ENCODE measurements around the gene NBAS.
"Not testable (repeated sequence)": the region's sequence is repeated elsewhere in the genome, so short reads cannot be mapped to it uniquely, and the experiment has no call there.

NBAS gene

DNA sequence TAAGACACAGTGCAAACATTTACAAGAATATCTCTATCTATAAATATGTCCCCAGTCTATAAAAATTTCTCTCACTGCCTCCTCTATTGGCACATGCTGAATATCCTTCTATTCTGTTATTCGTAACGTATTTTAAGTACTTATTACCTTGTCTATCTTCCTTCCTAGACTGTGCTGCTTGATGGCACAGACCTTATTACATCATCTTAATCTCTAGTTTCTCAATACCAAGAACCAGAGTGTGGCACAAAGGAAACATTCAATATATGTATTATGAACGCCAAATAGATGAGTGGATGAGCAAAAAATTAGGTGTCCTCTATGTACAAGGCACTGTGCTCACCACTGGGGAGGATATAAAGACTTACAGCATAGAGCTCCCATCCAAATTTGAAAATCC, 282.8 kb downstream of the NBAS start:
- in situ Hi-C loops (cut with MboI; ENCODE audit: low sequenced_read_pairs), result no loop called here

DNA sequence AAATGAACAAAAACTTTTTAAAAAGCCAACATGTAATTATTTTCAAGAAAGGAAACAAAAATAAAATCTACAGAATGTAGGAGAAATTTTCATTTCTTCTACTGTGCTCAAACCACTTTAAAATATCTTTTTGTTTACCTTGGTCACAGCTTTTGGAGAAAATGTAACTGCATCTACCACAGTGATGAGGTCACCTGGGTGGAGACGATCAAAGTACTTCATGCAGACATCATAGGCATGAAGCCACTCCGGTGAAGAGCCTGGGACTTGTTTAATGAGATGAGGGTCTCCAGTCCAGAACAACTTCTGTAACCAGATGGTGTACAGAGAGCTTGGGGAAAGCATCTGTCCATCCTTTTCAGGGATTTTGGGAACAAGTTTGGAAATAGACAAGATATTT, 285.8 kb downstream of the NBAS start:
- in situ Hi-C loops (cut with MboI; ENCODE audit: low sequenced_read_pairs), result no loop called here

DNA sequence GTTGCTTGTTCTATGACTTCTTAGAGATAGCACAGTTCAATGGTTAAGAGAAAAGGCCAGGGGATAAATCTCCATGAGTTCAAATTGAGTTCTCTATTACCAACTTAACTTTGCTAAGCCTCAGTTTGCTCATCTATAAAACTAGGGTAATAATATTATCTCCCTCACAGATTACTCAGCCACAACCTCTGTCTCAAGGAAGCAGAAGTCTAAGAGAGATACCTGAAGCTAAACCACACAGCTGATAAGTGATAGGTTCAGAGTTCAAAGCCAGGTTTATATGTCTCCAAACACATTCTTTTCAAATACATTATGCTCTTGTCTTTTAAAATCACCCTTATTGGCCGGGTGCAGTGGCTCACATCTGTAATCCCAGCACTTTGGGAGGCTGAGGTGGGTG, 287.7 kb downstream of the NBAS start:
- in situ Hi-C loops (cut with MboI; ENCODE audit: low sequenced_read_pairs), result no loop called here

DNA sequence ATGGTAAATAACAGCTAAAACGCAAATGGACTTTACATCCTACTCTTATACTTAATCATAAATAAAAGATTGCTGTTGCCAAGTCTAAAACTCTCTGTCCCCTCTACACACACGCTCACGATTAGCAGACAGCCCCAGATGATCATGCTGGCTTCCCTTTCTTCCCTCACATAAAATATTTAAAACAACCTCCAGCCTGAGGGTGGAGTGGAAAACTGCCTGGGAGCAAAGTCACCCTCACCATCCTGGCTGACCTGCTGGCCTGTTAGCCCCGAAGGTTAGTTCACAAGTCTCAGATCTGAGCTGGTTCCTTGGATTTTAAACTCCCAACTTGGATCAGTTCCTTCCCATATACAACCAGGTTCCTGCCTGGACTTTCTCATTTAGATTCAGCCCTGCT, 288.2 kb downstream of the NBAS start:
- in situ Hi-C loops (cut with MboI; ENCODE audit: low sequenced_read_pairs), result no loop called here

DNA sequence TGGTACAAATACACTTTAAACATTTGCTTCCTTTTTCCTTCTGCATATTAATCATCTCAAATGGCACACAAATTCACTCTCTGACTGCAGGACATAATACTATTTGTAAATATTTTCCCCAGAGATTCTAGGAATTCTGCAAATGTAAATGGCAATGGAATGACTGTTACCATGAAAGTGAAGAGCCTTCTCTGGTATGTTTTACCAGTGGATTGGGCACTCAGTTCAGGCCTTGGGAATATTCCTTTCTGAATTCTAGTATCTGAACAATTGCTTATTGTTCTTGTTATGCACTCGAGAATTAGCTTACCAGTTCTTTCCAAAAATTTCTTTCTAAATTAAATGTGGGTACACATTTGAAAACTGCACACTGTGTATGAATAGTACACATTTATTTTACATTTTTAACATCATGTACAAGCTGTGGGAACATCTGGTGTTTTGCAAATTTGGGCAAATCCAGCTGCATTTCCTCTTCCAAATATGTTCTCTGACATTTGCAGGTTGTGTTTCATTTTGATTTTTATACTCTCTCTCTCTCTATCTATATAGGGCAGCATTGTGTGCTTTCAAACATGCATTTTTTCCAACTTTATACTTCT, 289.1 kb downstream of the NBAS start:
- in situ Hi-C loops (cut with MboI; ENCODE audit: low sequenced_read_pairs), result no loop called here

DNA sequence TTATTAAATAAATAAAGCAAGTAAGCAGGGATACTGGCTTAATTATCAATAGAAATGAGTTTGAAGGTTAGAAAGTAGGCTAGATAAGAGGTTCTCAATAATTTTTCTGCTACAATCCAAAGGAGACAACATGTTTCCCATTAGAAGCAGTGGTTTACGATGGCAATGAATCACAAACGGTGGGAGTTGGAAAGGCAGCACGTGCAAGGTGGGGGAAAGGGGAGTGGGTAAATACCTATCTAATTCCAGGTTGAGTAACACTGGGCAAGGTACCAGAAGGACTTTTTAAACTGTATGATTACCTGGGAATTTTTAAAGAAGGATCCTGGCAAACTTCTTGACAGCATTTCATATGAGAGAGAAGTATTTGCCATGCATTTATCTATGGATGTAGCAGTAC, 289.9 kb downstream of the NBAS start:
- in situ Hi-C loops (cut with MboI; ENCODE audit: low sequenced_read_pairs), result no loop called here

DNA sequence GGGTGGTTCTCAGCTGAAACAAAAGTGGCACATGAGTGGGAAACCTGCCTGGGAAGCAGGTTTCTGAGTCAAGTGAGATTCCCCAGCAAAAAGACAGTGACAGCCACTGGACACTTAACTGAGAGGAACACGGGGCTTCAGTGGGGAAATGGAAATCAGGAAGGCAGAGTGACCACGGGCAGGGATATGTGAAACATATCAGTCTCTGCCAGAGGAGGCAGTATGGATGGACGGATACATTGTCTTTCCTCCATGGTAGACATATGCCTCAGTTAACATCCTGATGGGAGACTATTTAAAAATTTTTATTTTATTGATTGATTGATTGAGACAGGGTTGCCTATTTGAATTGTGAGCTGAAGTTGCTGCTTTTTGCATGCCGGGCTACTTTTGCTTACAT, 292.1 kb downstream of the NBAS start:
- in situ Hi-C loops (cut with MboI; ENCODE audit: low sequenced_read_pairs), result no loop called here

DNA sequence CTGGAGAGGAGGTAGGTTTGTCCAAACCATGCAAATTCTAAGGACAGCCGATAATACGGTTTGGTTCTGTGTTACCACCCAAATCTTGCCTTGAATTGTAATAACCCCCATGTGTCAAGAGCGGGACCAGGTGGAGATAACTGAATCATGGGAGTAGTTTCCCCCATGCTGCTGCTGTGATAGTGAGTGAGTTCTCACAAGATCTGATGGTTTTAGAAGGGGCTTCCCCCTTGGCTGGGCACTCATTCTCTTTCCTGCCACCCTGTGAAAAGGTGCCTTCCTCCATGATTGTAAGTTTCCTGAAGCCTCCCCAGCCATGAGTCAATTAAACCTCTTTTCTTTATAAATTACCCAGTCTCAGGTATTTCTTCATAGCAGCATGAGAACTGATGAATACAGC, 295.2 kb downstream of the NBAS start:
- in situ Hi-C loops (cut with MboI; ENCODE audit: low sequenced_read_pairs), result no loop called here

DNA sequence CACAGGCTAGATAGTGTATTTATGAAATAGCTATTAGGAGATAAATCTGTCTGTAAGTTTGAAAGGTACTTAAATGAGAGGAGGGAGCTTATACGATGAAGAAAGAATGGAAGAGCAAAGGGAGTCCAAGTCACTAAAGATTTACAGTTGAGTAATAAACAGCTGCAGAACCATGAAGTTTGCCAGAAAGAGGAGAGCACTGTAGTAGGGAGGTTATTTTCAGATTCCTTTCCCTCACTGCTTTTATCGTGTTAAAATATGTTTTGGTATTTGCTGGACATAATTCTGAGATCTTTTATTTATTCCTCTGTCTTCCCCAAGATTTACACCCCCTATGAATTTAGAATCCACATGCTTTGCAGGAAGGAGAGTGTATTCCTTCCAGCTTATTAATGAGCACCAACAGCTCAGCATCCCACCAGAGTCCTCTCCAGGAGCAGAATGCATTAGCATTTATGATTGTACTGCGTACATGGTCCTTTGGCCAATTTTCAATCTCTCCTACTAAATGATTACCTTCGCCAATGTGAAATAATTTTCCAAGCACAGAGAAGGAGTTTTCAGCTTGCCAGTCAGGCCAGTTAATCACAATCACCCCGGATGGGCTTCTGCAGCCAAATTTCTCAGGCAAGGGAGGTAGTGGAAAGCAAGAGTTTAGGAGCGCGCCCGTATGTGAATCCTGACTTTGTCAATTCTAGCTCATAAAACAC, 297.0 kb downstream of the NBAS start:
- in situ Hi-C loops (cut with MboI; ENCODE audit: low sequenced_read_pairs), result no loop called here

DNA sequence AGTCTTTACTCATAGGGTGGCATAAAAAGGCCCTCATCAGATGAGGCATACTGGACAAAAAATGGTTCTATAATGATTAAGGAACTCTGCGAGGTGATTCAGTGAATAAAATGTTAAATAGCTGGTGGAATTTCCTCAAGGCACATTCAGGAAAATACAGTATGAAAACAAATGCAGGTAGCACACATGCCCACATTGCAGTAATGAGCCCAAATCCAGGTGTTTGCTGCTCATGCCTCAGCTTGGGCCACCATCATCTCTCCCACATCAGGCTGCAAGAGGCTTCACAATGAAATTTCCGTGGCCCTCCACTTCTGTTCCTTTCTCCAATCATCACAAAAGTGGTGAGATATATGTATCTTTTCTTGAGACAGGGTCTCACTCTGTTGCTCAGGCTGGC, 298.3 kb downstream of the NBAS start:
- in situ Hi-C loops (cut with MboI; ENCODE audit: low sequenced_read_pairs), result no loop called here

DNA sequence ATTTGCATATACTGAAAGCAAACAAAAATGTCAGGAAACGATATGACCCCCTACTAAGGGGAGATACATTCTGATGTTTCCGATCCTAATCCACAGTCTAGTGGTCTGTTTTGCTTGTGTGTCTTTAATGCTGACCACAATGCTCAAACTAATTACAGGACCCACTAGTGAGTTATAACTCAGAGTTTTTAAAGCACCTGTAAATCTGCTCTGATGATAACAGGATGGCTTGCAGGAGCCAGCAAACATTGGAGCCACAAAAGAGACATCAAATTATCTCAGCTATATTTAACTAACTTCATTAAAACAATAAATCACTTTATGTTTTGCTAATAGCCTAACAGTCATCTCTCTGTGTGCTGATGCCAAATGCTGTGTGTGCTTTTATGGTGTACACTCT, 300.3 kb downstream of the NBAS start:
- in situ Hi-C loops (cut with MboI; ENCODE audit: low sequenced_read_pairs), result no loop called here

DNA sequence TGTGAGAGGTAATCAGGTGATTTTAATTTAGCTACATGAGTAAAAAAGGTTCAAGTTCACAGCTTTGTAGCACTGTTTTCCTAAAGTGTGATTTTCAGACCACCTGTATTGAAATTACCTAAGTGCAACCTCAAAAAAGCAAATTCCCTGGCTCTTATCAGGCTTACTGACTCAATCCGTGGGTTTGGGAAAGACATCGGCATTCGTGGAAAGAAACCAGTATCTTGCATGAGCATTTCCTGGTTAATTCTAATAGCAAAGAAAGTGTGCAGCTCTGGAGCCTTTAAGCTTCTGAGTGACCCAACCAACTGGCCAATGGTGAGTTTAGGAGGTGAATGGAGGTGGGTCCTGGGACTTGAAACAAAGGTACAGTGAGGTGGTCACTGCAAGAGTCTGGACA, 300.9 kb downstream of the NBAS start:
- in situ Hi-C loops (cut with MboI; ENCODE audit: low sequenced_read_pairs), result no loop called here

DNA sequence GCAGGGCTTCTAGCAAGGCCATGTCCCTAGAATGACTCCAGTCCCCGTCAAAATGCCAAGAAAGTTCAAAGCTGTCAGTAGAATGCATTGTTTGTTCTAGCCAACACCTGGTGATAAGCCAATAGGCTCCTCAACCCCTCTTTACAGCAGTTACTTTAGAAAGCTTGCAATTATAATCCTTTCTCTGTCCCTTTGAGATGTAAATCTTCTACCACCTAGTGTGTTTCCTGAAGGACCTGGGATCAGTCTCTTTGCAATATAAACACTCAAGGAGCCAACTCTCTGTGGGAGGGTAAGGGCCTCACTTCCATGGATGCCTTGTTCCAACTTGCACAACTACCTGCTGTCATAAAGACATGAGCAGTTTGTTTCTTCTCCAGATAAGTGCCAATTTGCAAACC, 301.8 kb downstream of the NBAS start:
- in situ Hi-C loops (cut with MboI; ENCODE audit: low sequenced_read_pairs), result no loop called here

DNA sequence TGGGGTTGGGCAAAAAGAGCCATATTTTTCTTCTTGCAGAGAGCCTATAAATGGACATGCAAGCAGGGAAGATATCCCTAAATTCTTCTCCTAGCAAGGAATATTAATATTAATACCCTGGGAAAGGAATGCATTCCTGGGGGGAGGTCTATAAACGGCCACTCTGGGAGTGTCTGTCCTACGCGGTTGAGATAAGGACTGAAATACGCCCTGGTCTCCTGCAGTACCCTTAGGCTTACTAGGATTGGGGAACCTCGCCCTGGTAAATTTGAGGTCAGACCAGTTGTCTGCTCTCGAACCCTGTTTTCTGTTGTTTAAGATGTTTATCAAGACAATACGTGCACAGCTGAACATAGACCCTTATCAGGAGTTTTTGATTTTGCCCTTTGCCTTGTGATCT, 302.7 kb downstream of the NBAS start:
- in situ Hi-C loops (cut with MboI; ENCODE audit: low sequenced_read_pairs), result not testable (repeated sequence)

DNA sequence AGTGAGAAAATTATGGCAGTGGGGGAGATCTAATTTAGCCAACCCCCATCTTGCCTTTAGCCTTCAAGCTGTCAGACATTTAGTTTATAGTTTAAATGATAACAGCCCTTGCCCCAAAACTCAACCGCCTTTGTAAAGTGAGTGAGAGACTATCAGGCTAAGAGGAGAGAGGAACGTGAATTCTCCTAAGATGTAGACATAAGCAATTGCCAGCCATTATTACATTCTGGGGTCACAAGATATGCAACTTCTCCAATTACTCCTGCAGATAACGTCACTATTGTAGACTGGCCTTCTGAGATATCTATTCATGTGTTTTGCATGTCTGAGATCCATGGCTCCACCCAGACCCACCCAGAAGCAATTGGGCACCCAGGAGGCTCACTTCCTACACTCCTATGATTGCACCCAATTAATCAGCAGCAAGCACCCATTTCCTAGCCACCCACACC, 307.3 kb downstream of the NBAS start:
- in situ Hi-C loops (cut with MboI; ENCODE audit: low sequenced_read_pairs), result no loop called here

DNA sequence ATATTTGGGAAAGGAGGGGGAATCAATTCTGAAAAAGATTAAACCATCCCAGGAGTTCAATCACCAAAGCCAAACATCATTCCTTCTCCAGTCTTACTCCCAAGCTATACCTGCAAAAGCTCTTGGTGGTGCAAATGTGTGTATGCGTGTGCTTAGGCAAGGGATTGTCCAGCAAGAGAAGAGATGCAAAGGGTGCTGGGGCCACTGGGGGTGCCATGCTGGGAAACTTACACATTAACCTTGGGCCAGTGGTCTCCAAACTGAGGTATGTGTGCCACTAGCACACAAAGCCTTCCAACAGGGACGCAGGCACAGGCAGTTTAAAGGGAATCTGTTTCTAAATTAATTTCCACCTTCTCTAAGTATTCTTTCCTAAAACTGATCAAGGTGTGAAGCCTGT, 307.9 kb downstream of the NBAS start:
- in situ Hi-C loops (cut with MboI; ENCODE audit: low sequenced_read_pairs), result no loop called here

DNA sequence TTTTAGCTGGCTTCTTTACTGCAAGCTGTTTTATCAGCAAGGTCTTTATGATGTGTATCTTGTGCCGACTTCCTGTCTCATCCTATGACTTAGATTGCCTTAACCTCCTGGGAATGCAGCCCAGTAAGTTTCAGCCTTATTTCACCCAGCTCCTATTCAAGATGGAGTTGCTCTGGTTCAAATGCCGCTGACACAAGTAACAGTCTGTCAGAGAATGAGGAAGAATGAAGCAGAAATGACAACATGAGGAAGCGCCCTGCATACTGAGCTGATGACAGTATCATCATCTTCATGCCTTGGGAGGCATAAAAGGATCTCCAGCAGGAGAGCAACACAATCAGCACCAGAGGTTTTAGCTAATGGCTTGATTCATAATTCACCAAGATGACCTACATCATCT, 309.4 kb downstream of the NBAS start:
- in situ Hi-C loops (cut with MboI; ENCODE audit: low sequenced_read_pairs), result no loop called here

DNA sequence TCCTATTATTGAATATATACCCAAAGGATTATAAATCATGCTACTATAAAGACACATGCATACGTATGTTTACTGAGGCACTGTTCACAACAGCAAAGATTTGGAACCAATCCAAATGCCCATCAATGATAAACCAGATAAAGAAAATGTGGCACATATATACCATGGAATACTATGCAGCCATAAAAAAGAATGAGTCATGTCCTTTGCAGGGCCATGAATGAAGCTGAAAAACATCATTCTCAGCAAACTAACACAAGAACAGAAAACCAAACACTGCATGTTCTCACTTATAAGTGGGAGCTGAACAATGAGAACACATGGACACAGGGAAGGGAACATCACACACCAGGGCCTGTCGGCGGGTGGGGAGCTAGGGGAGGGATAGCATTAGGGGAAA, 310.2 kb downstream of the NBAS start:
- in situ Hi-C loops (cut with MboI; ENCODE audit: low sequenced_read_pairs), result not testable (repeated sequence)

DNA sequence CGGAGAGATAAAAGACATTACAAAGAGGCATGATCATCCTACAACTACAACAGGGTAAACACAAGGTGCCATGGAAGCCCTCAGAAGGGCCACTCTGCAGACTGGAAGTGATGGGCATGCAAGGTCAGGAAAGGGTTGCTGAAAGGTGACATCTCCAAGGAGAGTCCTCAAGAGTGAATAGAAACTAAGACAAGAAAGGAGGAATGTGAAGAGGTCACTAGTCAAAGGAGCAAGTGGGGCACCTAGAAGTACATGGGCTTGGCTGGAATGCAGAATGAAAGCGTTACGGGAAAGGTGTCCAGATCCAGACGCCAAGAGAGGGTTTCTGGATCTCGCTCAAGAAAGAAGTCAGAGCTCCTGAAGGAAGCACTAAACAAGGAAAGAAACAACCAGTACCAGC, 314.3 kb downstream of the NBAS start:
- in situ Hi-C loops (cut with MboI; ENCODE audit: low sequenced_read_pairs), result no loop called here

DNA sequence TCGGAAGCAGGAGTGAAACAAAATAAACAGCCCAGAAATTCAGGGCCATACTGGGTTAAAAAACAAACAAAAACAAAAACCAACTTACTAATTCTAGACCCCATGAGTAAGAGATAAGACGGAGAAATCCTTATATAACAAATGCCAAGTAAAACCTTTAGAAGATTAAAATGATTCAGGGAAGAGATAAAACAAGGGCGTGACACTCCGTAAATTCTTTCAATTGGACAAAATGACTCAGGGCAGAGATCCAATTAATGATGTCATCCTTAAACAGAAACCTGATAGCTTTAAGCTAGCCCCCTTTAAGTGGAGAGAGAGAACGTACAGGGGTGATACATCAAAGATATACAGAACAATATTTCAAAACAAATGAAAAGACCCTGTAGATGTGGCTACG, 317.4 kb downstream of the NBAS start:
- in situ Hi-C loops (cut with MboI; ENCODE audit: low sequenced_read_pairs), result no loop called here

DNA sequence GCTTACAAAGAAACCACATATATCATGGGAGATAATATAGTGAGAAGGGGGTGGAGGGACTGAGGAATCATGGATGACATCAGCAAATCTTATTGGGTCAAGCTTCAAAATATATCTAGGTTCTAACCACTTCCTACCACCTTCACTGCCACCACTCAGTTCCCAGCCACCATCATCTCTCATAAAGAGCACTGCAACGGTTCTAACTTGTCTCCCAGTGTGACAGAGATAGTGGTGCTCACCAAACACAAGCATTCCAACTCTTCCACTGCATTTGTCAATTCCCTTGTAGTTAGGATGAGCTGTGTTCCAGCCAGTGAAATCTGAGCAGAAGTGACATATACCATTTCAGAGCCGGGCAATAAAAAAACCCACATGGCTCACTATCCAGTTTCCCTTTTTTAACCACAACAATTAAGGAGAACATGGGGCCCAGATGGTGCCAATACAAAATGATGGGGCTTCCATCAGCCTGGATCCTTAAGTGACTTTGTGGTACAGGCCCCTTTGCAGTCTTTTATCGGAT, 318.1 kb downstream of the NBAS start:
- in situ Hi-C loops (cut with MboI; ENCODE audit: low sequenced_read_pairs), result no loop called here

DNA sequence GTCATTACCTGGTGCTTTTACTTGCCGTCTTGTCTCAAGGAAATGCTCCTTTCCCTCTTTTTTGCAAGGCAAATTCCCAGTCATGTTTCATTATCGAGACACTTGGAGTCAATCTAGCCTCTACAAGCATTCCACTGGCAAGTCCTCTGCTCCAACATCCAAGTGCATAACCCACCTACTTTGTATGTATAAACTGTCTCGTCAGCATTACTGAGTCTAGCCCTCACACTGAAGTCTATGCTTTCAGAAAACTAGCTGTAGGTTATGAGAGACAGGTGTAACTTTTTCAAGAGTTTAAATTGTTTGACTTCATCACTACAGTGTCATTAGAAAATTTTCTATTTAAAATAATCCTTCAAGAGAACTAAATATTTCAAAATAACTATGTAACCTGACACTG, 319.2 kb downstream of the NBAS start:
- in situ Hi-C loops (cut with MboI; ENCODE audit: low sequenced_read_pairs), result no loop called here

DNA sequence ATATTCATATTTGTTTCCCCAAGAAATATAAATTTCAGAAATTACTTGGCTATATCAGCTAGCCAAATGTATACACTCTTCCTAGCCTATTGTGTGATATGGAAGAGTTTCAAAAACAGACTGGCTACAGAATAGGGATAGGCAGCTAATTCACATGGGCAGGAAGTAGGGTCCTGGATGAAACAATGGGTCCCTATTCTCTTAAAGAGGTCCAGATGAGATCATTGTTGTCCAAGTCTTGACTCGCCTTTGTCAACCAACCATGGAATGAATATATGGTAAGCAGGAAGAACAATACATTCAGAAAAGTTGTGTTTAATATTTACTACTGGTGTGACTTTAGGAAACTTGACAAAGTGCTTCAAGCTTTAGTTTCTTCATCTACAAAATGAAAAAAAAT, 319.9 kb downstream of the NBAS start:
- in situ Hi-C loops (cut with MboI; ENCODE audit: low sequenced_read_pairs), result no loop called here

Measured in HL-60/S4 (cell line).